Activated naive CD4-positive, alpha-beta T cell (primary cell): ENCODE measurements around the gene PCGF1.

Experiments used
- DNase-seq, 4 experiments: peaks; one replicate each; lab custom pipeline; 2025; lab: John Stamatoyannopoulos, UW

Gene PCGF1

GRCh38 chr2:74515271-74515980 is 7.9 kb upstream of the PCGF1 start:
- DNase-seq = no peak

DNA sequence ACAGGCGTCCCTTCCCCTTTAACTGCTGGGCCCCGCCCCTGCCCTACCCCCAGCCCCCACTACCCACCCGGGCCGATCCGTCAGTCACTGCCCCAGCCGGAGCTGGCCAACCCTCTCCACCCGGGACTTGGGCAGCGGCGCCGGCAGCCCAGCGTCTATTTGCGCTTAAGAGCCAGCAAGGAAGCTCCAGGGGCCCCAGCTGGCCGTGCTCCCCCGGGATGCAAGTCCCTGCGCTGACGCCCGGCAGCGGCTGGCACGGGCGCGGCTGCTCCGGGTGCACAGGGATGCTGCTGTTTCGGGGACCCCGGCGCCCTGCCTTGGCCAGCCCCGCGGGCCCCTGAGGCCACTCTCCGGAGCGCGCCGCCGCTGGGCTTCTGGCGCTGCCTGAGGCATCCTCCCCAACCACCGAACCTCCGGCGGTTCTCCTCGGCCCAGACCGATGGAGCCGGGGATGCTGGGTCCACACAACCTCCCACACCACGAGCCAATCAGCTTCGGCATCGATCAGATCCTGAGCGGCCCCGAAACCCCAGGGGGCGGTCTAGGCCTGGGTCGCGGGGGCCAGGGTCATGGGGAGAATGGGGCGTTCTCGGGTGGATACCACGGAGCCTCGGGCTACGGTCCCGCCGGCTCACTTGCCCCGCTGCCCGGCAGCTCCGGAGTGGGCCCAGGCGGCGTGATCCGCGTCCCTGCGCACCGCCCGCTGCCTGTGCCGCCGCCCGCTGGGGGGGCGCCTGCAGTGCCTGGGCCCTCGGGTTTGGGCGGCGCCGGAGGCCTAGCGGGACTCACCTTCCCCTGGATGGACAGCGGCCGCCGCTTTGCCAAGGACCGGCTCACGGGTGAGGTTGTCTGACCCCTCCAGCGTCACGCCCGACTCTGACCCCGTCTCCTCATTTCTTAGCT is 7.1 kb upstream of the PCGF1 start, which contains the start of gene TLX2:
TSS of gene TLX2 (plus strand) at position 83 of the 903 bp plus-strand sequence. CDS start at position 440, 357 bp downstream.
- no peak for DNase-seq

- DNase-seq = peak in 1 of 4 experiments; percentile 13
Observed at GRCh38 chr2:74513605-74514367, 6.3 kb upstream of the PCGF1 start.

- no peak for DNase-seq
Observed at GRCh38 chr2:74512744-74513604, 5.5 kb upstream of the PCGF1 start.

DNA sequence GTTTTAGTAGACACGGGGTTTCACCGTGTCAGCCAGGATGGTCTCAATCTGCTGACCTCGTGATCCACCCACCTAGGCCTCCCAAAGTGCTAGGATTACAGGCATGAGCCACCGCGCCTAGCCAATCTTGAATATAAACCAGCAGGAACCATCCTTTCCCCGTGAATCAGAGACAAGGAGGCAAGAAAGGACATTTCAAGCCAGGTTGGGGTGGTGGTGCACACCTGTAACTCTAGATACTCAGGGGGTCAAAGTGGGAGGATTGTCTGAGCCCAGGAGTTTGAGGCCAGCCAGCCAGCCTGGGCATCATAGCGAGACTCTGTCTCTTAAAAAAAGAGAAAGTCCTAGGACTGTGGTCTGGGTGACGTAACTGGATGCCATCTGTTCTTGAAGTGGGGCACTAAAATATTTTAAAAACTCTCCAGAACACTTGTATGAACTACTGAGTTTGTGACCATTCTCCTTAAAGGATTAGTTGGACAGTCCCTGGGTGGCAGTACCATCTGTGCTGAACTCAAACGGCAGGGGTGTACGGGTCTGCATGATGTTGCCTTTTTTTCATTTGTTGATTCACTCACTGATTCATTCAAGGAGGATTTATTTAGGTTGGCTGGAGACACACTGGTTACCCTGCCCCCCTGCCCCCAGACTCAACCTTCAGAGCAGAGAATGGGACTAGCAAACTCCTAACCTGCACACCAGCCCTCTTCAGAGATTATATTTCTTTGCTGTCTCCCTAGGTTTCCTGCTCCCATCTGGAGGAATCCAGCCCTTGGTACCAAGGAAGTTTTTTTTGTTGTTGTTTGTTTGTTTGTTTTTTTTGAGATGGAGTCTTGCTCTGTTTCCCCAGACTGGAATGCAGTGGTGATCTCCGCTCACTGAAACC is 3.9 kb upstream of the PCGF1 start:
- no peak for DNase-seq

GRCh38 chr2:74510272-74510671 is 2.8 kb upstream of the PCGF1 start:
- no peak for DNase-seq

GRCh38 chr2:74507926-74508520 is 528 bp upstream of the PCGF1 start:
- no peak for DNase-seq

- DNase-seq = no peak
Observed at GRCh38 chr2:74505448-74506246, 1.8 kb downstream of the PCGF1 start.

GRCh38 chr2:74504591-74504990 is 2.9 kb downstream of the PCGF1 start:
- no peak for DNase-seq

DNA sequence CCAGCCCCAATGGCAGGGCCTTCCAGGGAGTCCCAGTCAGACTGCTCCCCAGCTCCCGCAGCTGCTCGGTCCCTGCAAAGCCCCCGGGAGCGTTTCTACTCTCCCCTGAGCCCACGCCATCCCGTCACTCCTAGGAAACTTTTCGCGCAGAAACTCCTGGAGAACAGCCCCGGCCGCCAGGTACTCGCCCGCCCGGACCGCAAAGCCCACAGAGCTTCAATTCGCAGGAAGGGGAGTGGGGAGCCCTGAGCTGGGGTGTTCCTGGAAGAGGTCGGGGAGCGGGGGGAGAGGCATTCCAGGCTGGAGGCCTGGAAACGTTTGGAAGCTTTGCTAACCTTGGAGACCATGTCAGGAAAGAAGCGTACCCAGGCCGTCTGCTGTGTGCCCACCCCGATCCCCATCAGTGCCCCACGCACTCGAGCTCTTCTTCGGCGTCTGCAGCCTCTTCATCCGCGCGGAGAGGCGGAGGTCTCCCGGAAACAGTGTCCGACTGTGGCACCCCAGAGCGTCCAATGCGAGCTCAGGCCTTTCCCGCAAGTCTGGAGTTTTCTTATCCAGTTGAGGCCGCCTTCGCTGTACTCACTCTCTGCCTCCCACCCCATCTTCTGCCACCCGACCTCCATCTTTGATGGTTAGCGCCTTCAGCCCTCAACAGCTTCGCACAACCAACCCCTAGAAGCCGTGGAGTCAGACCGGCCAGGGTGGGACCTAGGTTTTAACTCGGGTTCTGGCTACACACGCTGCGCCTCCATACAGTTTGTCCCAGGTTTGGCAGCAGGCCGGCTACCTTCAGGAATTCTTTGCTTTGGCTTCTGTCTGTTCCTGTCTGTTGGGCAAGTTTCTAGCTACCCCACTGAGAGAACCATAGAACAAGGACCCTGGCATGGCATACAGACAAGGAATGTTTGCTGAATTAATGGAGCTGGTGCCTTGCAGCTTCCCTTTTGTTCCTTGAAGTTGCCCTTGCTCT is 3.7 kb downstream of the PCGF1 start:
- DNase-seq = no peak

- DNase-seq = peak in 1 of 4 experiments; percentile 6
Observed at GRCh38 chr2:74502720-74503505, 4.6 kb downstream of the PCGF1 start.

DNA sequence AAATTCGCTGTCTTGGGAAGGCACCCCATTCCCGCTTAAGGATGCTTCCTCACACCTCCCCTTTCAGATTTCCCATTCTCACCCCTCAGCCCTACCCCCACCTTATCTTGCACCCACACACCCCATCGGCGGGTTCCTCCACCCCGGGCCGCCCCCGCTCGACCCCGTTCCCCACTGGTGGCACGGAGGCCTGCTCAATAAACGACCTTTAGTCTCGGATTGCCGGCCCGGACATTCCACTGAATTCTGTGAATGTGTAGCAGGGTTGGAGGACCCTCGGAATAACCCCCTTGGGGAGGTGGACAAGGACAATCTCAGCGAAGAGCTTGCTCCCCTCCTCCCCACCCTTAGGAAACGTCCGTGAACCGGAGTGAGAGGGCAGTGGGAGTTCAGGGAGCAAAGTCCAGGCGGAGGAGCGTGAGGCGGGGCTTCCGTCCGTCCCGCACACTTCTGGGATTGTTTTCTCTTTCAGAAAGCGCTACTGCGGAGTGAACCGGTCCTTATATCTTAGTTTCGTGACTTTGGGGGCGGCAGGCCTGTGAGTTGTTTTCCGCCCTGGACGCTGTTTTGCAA is 5.3 kb downstream of the PCGF1 start:
- DNase-seq = no peak

DNA sequence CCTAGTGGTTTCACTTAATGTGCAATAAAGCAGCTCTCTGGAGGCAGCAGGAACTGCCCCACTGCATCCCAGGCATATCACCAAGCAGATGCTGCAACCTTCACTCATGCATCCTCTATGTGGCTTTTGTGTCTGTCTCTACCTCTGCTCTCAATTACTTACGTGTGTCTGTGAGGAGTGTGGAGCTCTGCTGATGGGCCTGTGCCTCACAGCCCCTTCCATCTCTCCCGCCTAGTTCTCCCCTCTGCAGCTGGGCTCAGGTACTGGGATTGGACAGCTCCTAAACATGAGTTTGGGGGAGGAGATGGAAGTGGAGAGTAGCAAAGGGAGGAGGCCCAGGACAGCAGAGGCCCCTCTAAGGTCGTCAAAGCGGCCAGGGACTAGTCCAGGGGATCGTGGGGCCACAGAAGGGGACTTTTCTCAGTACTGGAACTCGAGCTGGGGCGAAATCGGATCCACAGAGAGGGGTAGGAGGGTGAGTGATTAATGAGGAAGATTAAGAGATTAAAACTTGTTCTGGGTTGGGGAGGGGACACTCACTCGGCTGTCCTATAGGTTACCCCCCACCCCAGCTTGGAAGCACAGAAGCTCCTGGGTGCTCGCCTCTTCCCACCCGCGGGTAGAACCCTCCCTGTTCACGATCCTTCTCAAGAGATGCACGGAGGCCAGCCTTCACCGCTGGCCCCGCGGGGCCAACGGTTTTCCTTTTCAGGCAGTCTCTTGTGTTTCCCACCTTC is 6.0 kb downstream of the PCGF1 start:
- no peak for DNase-seq

DNA sequence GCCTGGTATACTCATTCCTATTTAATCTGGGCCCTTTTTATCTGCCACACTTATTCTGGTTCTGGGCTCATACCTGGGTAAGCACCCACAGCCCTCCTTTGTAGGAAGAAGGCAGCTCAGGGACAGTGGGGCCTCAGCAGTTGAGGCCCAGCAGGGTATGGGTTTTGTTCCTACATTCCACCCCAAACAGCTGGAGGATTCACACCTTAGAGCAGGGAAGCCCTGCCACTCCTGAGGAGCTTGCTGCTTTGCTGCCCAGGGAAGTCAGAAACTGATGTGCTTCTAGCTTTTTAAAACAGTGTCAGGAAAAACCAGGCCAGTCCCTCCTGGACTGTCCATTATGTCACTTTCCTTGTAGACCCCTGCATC is 6.9 kb downstream of the PCGF1 start:
- DNase-seq = no peak

GRCh38 chr2:74499940-74500577 is 7.4 kb downstream of the PCGF1 start:
- no peak for DNase-seq
